Duodenal mucosa (tissue), 2 donors: Measurements from ENCODE around the gene BACH2.

Source experiments
- H3K27ac ChIP-seq: one replicate; pipeline ENCODE4 v1.7.0; 2013; ENCODE audit warnings: low read depth, low read length
- H3K27me3 ChIP-seq, 2 donors: one replicate each; pipeline ENCODE4 v1.7.0; 2013; ENCODE audit warnings: low read length in 2 of 2, control low read depth in 1 of 2; ENCODE audit not compliant: insufficient read depth in 2 of 2, control insufficient read depth in 1 of 2
- H3K36me3 ChIP-seq, 2 donors: one replicate each; pipeline ENCODE4 v1.7.0; 2013; ENCODE audit warnings: low read length in 2 of 2, control low read depth in 1 of 2; ENCODE audit not compliant: insufficient read depth in 2 of 2, control insufficient read depth in 1 of 2
- H3K4me1 ChIP-seq, 2 donors: one replicate each; pipeline ENCODE4 v1.7.0; 2013; ENCODE audit warnings: low read length in 2 of 2, control low read depth in 1 of 2; ENCODE audit not compliant: insufficient read depth in 2 of 2, control insufficient read depth in 1 of 2
- H3K4me3 ChIP-seq, 2 donors: one replicate each; pipeline ENCODE4 v1.7.0; 2013; ENCODE audit warnings: low read length in 2 of 2, low read depth in 1 of 2
- H3K9ac ChIP-seq, 2 donors: one replicate each; pipeline ENCODE4 v1.7.0; 2013; ENCODE audit warnings: low read length in 2 of 2, low read depth in 1 of 2
- H3K9me3 ChIP-seq, 2 donors: one replicate each; pipeline ENCODE4 v1.7.0; 2013; ENCODE audit warnings: low read length in 2 of 2, control low read depth in 1 of 2; ENCODE audit not compliant: control insufficient read depth in 1 of 2

BACH2 gene

GRCh38 chr6:90162648-90163387, 133.8 kb downstream of the BACH2 start:
- Histone ChIP-seq H3K27me3 (no peaks in the 10 kb centered on the region), H3K9ac (no peak overlapping the region), H3K4me1 (no peaks in the 10 kb centered on the region)

GRCh38 chr6:90160013-90160412, 136.6 kb downstream of the BACH2 start:
- no peak overlapping the region for H3K9ac ChIP-seq
- H3K9me3 ChIP-seq, result no peaks in the 10 kb centered on the region
- no peak overlapping the region for H3K4me3 ChIP-seq
- H3K27ac ChIP-seq, result no peak overlapping the region
- no peaks in the 10 kb centered on the region for H3K4me1 ChIP-seq
- no peaks in the 10 kb centered on the region for H3K27me3 ChIP-seq
- H3K36me3 ChIP-seq, result no peaks in the 10 kb centered on the region

More at GRCh38 chr6:90162648-90163387, 133.8 kb downstream of the BACH2 start:
- no peak overlapping the region for H3K4me3 ChIP-seq
- no peak overlapping the region for H3K27ac ChIP-seq
- H3K9me3 ChIP-seq, result no peaks in the 10 kb centered on the region
- no peaks in the 10 kb centered on the region for H3K36me3 ChIP-seq

DNA sequence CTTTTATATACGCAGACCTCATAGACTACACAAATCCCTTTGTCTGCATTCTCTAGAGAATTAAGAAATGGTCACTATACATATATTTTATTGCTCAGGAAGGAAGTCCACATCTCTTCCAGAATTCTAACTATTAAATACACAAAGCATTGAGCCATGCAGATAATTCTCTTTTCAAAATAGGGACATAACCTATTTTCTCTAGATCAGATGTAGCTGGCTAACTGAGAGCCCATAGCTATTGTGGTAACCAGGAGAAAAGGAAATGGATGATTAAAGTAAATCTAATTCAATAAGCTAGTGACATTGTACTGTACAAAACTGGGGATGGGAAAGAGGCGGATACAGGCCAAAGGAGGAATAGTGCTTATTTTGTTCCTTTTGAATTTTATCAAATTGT, 137.2 kb downstream of the BACH2 start:
- no peak overlapping the region for H3K27ac ChIP-seq

DNA sequence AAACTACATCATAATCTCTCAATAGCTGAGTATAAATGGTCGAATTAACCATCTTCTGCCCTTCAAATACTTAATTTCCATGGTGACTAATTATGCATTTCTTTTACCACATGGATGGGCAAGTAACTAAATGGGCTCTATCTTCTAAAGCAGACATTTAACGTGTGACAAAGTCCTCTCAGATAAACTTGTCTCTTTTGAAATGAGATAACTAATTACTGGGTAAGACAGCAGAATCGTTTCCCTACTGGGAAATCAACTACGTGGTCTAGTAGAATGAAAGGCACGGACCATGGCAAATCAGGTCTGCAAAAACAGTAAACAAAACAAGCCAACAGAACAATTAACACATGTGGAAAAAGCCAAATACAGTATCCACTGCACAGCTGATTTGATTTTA, 137.7 kb downstream of the BACH2 start:
- no peaks in the 10 kb centered on the region for H3K27me3 ChIP-seq
- no peak overlapping the region for H3K9ac ChIP-seq
- H3K36me3 ChIP-seq, result no peaks in the 10 kb centered on the region
- no peak overlapping the region for H3K4me3 ChIP-seq
- no peaks in the 10 kb centered on the region for H3K9me3 ChIP-seq
- H3K27ac ChIP-seq, result no peak overlapping the region
- H3K4me1 ChIP-seq, result no peaks in the 10 kb centered on the region

More for the DNA sequence above, 137.2 kb downstream of the BACH2 start:
- Histone ChIP-seq H3K9me3 (no peaks in the 10 kb centered on the region), H3K9ac (no peak overlapping the region), H3K4me1 (no peaks in the 10 kb centered on the region), H3K36me3 (no peaks in the 10 kb centered on the region), H3K27me3 (no peaks in the 10 kb centered on the region), H3K4me3 (no peak overlapping the region)

- H3K9ac ChIP-seq, result no peak overlapping the region
- H3K27ac ChIP-seq, result no peak overlapping the region
- no peaks in the 10 kb centered on the region for H3K36me3 ChIP-seq
- no peak overlapping the region for H3K4me3 ChIP-seq
- H3K27me3 ChIP-seq, result no peaks in the 10 kb centered on the region
- H3K4me1 ChIP-seq, result no peaks in the 10 kb centered on the region
- H3K9me3 ChIP-seq, result no peaks in the 10 kb centered on the region
These were observed 139.2 kb downstream of the BACH2 start for GRCh38 chr6:90157441-90157840.

- Histone ChIP-seq H3K4me3 (no peak overlapping the region), H3K27me3 (no peaks in the 10 kb centered on the region), H3K9me3 (no peaks in the 10 kb centered on the region), H3K9ac (no peak overlapping the region), H3K4me1 (no peaks in the 10 kb centered on the region), H3K36me3 (no peaks in the 10 kb centered on the region), H3K27ac (no peak overlapping the region)
These were observed 139.8 kb downstream of the BACH2 start for GRCh38 chr6:90156861-90157260.

DNA sequence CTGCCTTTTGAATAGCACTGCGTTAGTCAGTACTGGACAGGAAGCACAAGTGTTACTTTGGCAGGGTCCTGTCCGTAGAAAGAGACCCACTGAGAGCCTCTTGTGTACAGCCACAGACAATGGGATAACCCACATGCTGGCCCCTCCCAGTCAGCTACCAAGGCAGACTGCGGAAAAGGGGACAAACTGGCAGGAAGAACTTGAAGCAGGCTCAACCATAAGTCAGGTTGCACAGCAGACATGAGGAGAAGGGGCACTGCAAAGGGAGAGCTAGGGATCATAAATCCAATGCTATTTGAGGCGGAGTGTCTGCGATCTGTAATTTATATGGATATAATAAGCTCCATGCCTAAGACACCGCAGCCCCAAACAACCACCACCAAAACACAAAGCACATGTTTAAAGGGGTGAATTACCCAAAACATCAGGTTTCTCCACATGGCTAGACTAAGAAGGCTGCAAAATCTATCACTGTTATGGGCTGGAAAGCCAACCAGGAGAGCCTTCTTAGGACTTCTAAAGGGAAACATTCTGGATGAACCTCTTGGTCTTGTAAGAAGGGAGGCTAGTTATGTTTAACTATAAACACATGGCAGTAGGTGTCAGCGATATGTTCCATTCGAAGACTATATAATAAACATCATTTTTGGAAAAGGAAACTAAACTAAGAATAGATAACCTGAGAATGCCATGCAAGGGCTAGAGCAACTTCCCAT, 141.7 kb downstream of the BACH2 start:
- no peaks in the 10 kb centered on the region for H3K36me3 ChIP-seq
- no peaks in the 10 kb centered on the region for H3K27me3 ChIP-seq
- H3K4me3 ChIP-seq, result no peak overlapping the region
- H3K9me3 ChIP-seq, result no peaks in the 10 kb centered on the region
- H3K27ac ChIP-seq, result no peak overlapping the region
- H3K4me1 ChIP-seq, result no peaks in the 10 kb centered on the region
- no peak overlapping the region for H3K9ac ChIP-seq

DNA sequence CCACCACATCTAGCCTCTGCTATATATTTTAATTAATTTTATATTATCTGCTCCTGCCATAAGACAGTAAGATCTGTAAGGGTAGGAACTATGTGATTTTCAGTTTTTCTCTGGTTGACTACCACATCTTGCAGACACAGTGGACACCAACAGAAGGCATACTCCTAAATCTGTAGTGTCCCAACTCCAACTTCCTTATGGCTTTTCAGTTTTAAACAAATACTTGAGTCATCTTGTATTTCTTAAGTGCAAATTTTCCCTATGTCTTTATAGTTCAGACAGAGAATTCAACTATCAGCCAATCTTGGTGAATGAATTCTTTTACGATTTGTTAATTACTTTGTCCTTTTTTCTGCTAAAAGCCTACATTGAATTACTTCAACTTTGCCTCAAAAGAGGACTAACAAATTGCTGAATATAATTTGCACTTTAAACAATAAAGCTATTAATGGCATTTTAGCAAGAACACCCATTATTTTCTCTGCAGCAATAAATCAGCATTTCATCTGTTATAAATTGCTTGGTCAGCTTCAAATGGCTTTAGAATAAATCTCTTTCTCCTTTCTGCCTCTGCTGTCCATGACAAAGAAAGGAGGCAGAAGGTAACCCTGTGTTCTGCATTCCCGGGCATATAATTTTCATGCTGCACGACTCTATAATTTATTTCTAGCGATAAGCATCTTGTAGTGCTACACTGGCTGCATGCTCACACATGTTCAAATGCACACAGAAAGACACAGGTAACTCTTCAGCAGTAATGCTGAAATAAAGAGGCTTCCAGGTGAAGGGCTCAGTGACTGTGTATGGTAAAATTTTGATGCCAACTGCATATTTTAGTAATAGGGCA, 144.8 kb downstream of the BACH2 start:
- H3K9me3 ChIP-seq, result no peaks in the 10 kb centered on the region
- no peaks in the 10 kb centered on the region for H3K4me1 ChIP-seq
- no peak overlapping the region for H3K9ac ChIP-seq
- no peaks in the 10 kb centered on the region for H3K36me3 ChIP-seq
- no peak overlapping the region for H3K27ac ChIP-seq
- no peak overlapping the region for H3K4me3 ChIP-seq
- H3K27me3 ChIP-seq, result no peaks in the 10 kb centered on the region

DNA sequence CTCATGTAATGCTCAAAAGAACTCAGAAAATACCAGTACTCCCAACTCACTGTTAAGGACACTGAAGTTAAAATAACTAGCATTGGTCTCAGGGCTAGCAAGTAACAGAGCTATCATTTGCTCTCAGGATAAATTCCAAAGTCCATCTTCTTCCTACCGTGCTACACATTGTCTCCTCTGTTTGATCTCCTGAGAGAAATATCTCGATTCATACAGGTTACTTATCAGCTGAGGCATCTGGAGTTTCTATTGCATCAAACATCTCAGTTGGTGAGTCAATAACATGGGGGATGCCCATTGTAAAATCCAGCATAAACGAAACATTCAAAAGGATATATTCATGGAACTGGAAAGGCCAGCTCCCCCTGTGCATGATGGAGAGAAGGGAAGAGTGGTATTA, 147.4 kb downstream of the BACH2 start:
- Histone ChIP-seq H3K4me1 (no peaks in the 10 kb centered on the region), H3K27me3 (no peaks in the 10 kb centered on the region), H3K9me3 (no peaks in the 10 kb centered on the region), H3K9ac (no peak overlapping the region), H3K4me3 (no peak overlapping the region), H3K27ac (no peak overlapping the region), H3K36me3 (no peaks in the 10 kb centered on the region)

GRCh38 chr6:90148867-90149266, 147.8 kb downstream of the BACH2 start:
- Histone ChIP-seq H3K27ac (no peak overlapping the region), H3K9me3 (no peaks in the 10 kb centered on the region), H3K36me3 (no peaks in the 10 kb centered on the region), H3K9ac (no peak overlapping the region), H3K4me3 (no peak overlapping the region), H3K27me3 (no peaks in the 10 kb centered on the region), H3K4me1 (no peaks in the 10 kb centered on the region)
